ENCODE measurements around the gene ATP6V0D1.
A peak's percentile ranks its signal among the peaks of the same experiment; 100 is the strongest.

Gene ATP6V0D1

GRCh38 chr16:67528870-67529581, 48.1 kb upstream of the ATP6V0D1 start:
- Histone ChIP-seq H3K27ac (ENCODE audit: low read length) (peak overlapping the region; percentile 61), H3K4me2 (ENCODE audit: low read length) (peak overlapping the region; percentile 97), H3K4me1 (ENCODE audit: low read length) (peaks cover 27% of the 10 kb centered on the region), H2AFZ (ENCODE audit: low read depth, low read length) (no peak overlapping the region), H3K79me2 (ENCODE audit: low read length) (peaks cover 43% of the 10 kb centered on the region), H4K20me1 (ENCODE audit: insufficient read depth, low read length) (peaks cover 23% of the 10 kb centered on the region), H3K9me3 (ENCODE audit: insufficient read depth, low read length) (no peaks in the 10 kb centered on the region), H3K4me3 (ENCODE audit: low read length) (peak overlapping the region; percentile 95), H3K27me3 (ENCODE audit: low read depth, low read length) (no peaks in the 10 kb centered on the region), H3K9ac (ENCODE audit: low read length) (peak overlapping the region; percentile 97), H3K36me3 (replicated peaks; ENCODE audit: low read depth, low read length) (peaks cover 7% of the 10 kb centered on the region)
- TF ChIP-seq EZH2phosphoT487 (IDR thresholded peaks at IDR 0.05; ENCODE audit: low read depth): no peak
- no peak for TF ChIP-seq CTCF (IDR thresholded peaks at IDR 0.05; ENCODE audit: low read depth, low read length)

GRCh38 chr16:67528222-67528869, 47.4 kb upstream of the ATP6V0D1 start, which contains the start of gene RIPOR1:
TSS of gene RIPOR1 (plus strand) at chr16:67528829. CDS start at chr16:67538447, 9,618 bp downstream.
- no peak within 1 kb of the TSS; the same call in 1 of the 2 replicates for H2AFZ ChIP-seq (ENCODE audit: low read depth, low read length)
- peaks cover 7% of the 10 kb centered on the region for H3K36me3 ChIP-seq (replicated peaks; ENCODE audit: low read depth, low read length)
- H3K27me3 ChIP-seq (ENCODE audit: low read depth, low read length): no peaks in the 10 kb centered on the region
- peaks cover 25% of the 10 kb centered on the region for H3K4me1 ChIP-seq (ENCODE audit: low read length)
- peak within 1 kb of the TSS; percentile 97 for H3K9ac ChIP-seq (ENCODE audit: low read length)
- H3K9me3 ChIP-seq (ENCODE audit: insufficient read depth, low read length): no peaks in the 10 kb centered on the region
- peak within 1 kb of the TSS; percentile 97 for H3K4me2 ChIP-seq (ENCODE audit: low read length)
- peak within 1 kb of the TSS; percentile 95 for H3K4me3 ChIP-seq (ENCODE audit: low read length)
- H3K79me2 ChIP-seq (ENCODE audit: low read length): peaks cover 41% of the 10 kb centered on the region
- peak within 1 kb of the TSS; percentile 61 for H3K27ac ChIP-seq (ENCODE audit: low read length)
- H4K20me1 ChIP-seq (ENCODE audit: insufficient read depth, low read length): peaks cover 20% of the 10 kb centered on the region
- TF ChIP-seq CTCF (IDR thresholded peaks at IDR 0.05; ENCODE audit: low read depth, low read length) (no peak), EZH2phosphoT487 (IDR thresholded peaks at IDR 0.05; ENCODE audit: low read depth) (no peak)

DNA sequence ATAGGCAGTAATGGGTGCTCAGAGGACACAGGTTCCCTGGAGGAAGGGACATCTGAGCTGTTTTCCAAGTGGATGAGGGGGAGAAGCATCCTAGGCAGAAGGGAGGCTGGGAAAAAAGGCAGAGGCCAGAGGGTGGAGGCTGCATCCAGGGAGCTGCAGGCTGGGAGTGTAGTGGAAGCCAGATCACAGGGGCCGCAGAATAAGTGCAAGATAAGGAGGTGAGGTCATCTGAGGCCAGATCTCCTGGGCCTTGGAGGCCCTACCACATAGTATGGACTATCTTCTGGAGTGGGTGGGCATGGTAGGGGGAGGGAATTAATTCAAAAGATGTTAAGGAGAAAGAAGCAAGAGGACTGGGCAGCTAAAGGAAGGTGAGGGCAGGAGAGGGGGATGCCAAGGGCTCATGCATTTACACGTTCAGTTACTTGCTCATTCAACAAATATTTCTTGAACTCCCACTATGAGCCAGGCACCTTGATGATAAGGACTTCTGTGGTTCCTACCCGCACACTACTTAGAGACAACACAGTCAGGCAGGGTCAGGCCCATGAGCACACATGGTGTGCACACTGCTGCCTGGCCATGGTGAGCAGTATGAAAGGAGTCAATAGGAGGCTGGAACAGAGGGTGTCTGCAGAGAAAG, 45.3 kb upstream of the ATP6V0D1 start:
- Histone ChIP-seq H3K9me3 (ENCODE audit: insufficient read depth, low read length) (no peaks in the 10 kb centered on the region), H2AFZ (ENCODE audit: low read depth, low read length) (no peak overlapping the region), H3K4me3 (ENCODE audit: low read length) (no peak overlapping the region), H3K4me1 (ENCODE audit: low read length) (peaks cover 16% of the 10 kb centered on the region), H3K36me3 (replicated peaks; ENCODE audit: low read depth, low read length) (no peaks in the 10 kb centered on the region), H3K27ac (ENCODE audit: low read length) (no peak overlapping the region), H3K27me3 (ENCODE audit: low read depth, low read length) (no peaks in the 10 kb centered on the region), H4K20me1 (ENCODE audit: insufficient read depth, low read length) (peaks cover 1% of the 10 kb centered on the region; the same call in 1 of the 2 replicates), H3K4me2 (ENCODE audit: low read length) (no peak overlapping the region), H3K79me2 (ENCODE audit: low read length) (peaks cover 23% of the 10 kb centered on the region), H3K9ac (ENCODE audit: low read length) (no peak overlapping the region)
- no peak for TF ChIP-seq CTCF (IDR thresholded peaks at IDR 0.05; ENCODE audit: low read depth, low read length)
- TF ChIP-seq EZH2phosphoT487 (IDR thresholded peaks at IDR 0.05; ENCODE audit: low read depth): no peak

Measured in OCI-LY3 (cell line).